Measurements from ENCODE around the gene CMPK1. TPM values are rescaled to one million over a fixed set of nuclear protein-coding genes. Genes with fewer than 3 reads are reported as not detected.

The CMPK1 gene
- total RNA-seq, 1 experiment from 2014 or later = 36.3 TPM

DNA sequence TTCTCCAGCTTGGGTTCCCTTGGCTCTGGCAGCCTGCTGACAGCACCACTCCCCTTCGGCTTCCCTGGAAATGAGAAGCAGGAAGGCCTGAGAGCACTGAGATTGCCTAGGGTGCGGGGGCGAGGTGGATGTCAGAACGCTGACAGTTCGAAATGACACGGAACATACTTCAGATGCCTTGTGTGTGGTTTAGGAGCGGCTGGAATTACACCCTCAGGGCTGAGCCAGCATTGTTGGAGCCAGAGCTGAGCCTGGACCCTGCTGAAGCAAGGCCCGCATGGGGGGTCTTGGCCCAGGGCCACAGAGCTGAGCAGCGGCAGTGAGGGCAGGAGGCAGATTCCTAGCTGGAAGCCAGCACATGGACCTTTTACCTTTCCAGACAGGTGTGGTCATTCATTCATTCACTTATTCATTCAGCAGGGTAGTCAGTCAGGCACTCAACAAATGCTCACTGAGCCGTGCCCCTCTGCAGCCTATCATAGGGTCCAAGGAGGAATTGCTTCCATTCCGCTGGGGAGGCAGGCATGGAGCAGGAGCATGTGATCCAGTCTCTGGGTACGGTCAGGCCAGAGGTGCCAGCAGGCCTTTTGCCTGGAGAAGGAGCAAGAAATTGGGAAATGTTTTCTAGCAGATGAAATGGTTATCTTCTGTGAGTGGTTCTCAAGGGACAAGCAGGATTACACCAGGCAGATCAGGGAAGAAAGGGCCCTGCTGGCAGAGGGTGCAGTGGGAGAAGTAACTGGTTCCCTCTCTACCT, 75.9 kb downstream of the CMPK1 start (continued):
- TF ChIP-seq, protein P1, sequence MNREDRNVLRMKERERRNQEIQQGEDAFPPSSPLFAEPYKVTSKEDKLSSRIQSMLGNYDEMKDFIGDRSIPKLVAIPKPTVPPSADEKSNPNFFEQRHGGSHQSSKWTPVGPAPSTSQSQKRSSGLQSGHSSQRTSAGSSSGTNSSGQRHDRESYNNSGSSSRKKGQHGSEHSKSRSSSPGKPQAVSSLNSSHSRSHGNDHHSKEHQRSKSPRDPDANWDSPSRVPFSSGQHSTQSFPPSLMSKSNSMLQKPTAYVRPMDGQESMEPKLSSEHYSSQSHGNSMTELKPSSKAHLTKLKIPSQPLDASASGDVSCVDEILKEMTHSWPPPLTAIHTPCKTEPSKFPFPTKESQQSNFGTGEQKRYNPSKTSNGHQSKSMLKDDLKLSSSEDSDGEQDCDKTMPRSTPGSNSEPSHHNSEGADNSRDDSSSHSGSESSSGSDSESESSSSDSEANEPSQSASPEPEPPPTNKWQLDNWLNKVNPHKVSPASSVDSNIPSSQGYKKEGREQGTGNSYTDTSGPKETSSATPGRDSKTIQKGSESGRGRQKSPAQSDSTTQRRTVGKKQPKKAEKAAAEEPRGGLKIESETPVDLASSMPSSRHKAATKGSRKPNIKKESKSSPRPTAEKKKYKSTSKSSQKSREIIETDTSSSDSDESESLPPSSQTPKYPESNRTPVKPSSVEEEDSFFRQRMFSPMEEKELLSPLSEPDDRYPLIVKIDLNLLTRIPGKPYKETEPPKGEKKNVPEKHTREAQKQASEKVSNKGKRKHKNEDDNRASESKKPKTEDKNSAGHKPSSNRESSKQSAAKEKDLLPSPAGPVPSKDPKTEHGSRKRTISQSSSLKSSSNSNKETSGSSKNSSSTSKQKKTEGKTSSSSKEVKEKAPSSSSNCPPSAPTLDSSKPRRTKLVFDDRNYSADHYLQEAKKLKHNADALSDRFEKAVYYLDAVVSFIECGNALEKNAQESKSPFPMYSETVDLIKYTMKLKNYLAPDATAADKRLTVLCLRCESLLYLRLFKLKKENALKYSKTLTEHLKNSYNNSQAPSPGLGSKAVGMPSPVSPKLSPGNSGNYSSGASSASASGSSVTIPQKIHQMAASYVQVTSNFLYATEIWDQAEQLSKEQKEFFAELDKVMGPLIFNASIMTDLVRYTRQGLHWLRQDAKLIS (CRISPR knock-in tag; IDR thresholded peaks at IDR 0.05; ENCODE audit: borderline replicate concordance) = no peak
- TF ChIP-seq, protein P2, sequence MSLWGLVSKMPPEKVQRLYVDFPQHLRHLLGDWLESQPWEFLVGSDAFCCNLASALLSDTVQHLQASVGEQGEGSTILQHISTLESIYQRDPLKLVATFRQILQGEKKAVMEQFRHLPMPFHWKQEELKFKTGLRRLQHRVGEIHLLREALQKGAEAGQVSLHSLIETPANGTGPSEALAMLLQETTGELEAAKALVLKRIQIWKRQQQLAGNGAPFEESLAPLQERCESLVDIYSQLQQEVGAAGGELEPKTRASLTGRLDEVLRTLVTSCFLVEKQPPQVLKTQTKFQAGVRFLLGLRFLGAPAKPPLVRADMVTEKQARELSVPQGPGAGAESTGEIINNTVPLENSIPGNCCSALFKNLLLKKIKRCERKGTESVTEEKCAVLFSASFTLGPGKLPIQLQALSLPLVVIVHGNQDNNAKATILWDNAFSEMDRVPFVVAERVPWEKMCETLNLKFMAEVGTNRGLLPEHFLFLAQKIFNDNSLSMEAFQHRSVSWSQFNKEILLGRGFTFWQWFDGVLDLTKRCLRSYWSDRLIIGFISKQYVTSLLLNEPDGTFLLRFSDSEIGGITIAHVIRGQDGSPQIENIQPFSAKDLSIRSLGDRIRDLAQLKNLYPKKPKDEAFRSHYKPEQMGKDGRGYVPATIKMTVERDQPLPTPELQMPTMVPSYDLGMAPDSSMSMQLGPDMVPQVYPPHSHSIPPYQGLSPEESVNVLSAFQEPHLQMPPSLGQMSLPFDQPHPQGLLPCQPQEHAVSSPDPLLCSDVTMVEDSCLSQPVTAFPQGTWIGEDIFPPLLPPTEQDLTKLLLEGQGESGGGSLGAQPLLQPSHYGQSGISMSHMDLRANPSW (CRISPR knock-in tag; conservative IDR thresholded peaks at IDR 0.05; ENCODE audit: low read depth) = no peak

DNA sequence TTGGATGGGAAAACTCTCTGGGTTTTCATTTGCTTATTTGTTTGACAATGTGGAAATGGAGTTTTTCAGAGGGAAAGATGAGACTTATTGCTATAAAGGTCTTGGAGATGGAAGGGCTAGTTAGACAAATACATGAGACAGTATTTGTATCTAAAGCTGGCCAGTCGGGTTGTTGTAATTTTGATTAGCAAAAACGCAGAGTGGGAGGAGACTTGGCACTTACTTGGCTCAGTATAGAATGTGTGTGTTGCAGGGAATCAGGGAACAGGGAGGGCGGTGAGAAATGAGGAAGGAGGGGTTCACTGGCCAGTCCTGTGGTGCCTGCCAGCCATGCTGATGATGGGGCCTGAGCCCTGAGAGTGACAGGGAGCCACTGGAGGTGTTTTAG, 76.5 kb downstream of the CMPK1 start:
- POLR2A ChIA-PET = no interaction called here
- no peaks in the 10 kb centered on the region for H3K9me3 Mint-ChIP-seq
- CTCF ChIA-PET = interaction anchor here (3.5 kb wide), 1 partner anchor 22 kb away, joined by 10 read pairs; no protein-coding TSS in a partner anchor
- no peak overlapping the region for H3K27ac Mint-ChIP-seq
- TF ChIP-seq ATF1 (CRISPR knock-in tag; IDR thresholded peaks at IDR 0.05) (no peak), NR2C2 (CRISPR knock-in tag; IDR thresholded peaks at IDR 0.05) (no peak), RELA (CRISPR knock-in tag; IDR thresholded peaks at IDR 0.05; ENCODE audit: borderline replicate concordance) (no peak), ZNF263 (CRISPR knock-in tag; IDR thresholded peaks at IDR 0.05; ENCODE audit: low read depth) (no peak), ZBTB21 (CRISPR knock-in tag; IDR thresholded peaks at IDR 0.05; ENCODE audit: borderline replicate concordance) (no peak), MYBL2 (CRISPR knock-in tag; IDR thresholded peaks at IDR 0.05) (no peak), FOXK1 (CRISPR knock-in tag; IDR thresholded peaks at IDR 0.05) (no peak)
- TF ChIP-seq, protein P3, sequence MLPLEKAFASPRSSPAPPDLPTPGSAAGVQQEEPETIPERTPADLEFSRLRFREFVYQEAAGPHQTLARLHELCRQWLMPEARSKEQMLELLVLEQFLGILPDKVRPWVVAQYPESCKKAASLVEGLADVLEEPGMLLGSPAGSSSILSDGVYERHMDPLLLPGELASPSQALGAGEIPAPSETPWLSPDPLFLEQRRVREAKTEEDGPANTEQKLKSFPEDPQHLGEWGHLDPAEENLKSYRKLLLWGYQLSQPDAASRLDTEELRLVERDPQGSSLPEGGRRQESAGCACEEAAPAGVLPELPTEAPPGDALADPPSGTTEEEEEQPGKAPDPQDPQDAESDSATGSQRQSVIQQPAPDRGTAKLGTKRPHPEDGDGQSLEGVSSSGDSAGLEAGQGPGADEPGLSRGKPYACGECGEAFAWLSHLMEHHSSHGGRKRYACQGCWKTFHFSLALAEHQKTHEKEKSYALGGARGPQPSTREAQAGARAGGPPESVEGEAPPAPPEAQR (CRISPR knock-in tag; IDR thresholded peaks at IDR 0.05) = no peak
- TF ChIP-seq, protein P4, sequence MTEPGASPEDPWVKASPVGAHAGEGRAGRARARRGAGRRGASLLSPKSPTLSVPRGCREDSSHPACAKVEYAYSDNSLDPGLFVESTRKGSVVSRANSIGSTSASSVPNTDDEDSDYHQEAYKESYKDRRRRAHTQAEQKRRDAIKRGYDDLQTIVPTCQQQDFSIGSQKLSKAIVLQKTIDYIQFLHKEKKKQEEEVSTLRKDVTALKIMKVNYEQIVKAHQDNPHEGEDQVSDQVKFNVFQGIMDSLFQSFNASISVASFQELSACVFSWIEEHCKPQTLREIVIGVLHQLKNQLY (CRISPR knock-in tag; IDR thresholded peaks at IDR 0.05) = no peak
- TF ChIP-seq, protein P5, sequence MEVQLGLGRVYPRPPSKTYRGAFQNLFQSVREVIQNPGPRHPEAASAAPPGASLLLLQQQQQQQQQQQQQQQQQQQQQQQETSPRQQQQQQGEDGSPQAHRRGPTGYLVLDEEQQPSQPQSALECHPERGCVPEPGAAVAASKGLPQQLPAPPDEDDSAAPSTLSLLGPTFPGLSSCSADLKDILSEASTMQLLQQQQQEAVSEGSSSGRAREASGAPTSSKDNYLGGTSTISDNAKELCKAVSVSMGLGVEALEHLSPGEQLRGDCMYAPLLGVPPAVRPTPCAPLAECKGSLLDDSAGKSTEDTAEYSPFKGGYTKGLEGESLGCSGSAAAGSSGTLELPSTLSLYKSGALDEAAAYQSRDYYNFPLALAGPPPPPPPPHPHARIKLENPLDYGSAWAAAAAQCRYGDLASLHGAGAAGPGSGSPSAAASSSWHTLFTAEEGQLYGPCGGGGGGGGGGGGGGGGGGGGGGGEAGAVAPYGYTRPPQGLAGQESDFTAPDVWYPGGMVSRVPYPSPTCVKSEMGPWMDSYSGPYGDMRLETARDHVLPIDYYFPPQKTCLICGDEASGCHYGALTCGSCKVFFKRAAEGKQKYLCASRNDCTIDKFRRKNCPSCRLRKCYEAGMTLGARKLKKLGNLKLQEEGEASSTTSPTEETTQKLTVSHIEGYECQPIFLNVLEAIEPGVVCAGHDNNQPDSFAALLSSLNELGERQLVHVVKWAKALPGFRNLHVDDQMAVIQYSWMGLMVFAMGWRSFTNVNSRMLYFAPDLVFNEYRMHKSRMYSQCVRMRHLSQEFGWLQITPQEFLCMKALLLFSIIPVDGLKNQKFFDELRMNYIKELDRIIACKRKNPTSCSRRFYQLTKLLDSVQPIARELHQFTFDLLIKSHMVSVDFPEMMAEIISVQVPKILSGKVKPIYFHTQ (CRISPR knock-in tag; IDR thresholded peaks at IDR 0.05) = no peak
- TF ChIP-seq, protein P6, sequence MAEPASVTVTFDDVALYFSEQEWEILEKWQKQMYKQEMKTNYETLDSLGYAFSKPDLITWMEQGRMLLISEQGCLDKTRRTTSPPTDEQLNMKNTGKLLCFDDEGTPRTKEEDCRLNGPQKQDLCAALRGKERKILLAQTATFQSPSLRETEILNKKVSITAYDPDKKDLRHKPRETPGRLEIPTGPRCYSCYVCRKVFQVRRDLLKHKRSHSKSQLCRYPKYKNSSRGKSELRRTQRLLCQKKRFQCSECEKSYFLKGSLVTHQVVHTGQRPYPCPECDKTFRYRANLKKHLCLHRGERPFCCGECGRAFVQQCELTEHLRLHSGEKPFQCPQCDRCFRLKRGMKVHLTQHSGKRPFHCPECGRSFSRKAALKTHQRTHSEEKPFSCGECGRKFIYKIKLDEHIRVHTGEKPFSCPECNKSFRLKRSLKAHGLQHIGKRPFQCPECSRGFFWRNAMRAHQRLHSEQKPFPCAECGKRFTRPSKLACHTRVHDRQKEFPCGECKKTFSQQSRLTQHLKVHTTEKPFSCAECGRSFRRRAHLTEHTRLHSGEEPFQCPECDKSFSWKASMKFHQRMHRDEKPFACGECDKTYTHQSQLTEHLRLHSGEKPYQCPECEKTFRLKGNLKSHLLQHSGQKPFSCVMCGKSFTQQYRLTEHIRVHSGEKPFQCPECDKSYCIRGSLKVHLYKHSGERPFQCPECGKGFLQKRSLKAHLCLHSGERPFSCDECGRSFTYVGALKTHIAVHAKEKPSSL (CRISPR knock-in tag; conservative IDR thresholded peaks at IDR 0.05) = no peak
- TF ChIP-seq, protein P1 (CRISPR knock-in tag; IDR thresholded peaks at IDR 0.05; ENCODE audit: borderline replicate concordance) = no peak
- no peak for DNase-seq (ENCODE audit: low spot score)
- H3K4me3 Mint-ChIP-seq = no peak overlapping the region
- no peaks in the 10 kb centered on the region for H3K4me1 Mint-ChIP-seq
- ATAC-seq = no peak
- no peaks in the 10 kb centered on the region for H3K36me3 Mint-ChIP-seq
- H3K27me3 Mint-ChIP-seq (ENCODE audit: low read depth) = peaks cover 52% of the 10 kb centered on the region

All from WTC11 (cell line).